GM19395 (cell line): ENCODE results near the gene ACAD11.

Source experiments
- ATAC-seq: cut with Tn5 transposase; IDR thresholded peaks from one replicate; pipeline ENCODE4 v1.9.1; 2021; ENCODE audit warnings: mild to moderate bottlenecking, moderate library complexity; ENCODE audit not compliant: unreplicated experiment

Gene ACAD11

GRCh38 chr3:132513057-132513456, 146.6 kb downstream of the ACAD11 start:
- ATAC-seq, result no peak

- ATAC-seq, result no peak
Measured at GRCh38 chr3:132509506-132509905, 150.1 kb downstream of the ACAD11 start.

DNA sequence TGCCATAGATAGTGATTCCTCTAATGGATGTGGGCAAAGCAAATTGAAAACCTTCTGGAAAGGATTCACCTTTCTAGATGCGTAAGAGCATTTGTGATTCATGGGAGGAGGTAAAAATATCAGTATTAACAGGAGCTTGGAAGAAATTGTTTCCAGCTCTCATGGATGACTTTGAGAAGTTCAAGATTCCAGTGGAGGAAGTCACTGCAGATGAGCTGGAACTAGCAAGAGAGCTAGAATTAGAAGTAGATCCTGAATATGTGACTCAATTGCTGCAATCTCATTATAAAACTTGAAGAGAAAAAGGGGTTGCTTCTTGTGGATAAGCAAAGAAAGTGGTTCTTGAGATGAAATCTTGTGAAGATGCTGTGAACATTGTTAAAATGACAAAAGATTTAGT, 150.5 kb downstream of the ACAD11 start:
- no peak for ATAC-seq
